ENCODE measurements around the gene NCOA1. TPM values are rescaled to one million over a fixed set of nuclear protein-coding genes. Genes with fewer than 3 reads are reported as not detected.
"Not testable (repeated sequence)": the region's sequence is repeated elsewhere in the genome, so short reads cannot be mapped to it uniquely, and the experiment has no call there.

NCOA1 gene
- polyA plus RNA-seq, 4 donors: 13.8 to 48.5 (median 20.4) TPM

GRCh38 chr2:24600140-24600539 lies 109.1 kb downstream of the NCOA1 start:
- not testable (repeated sequence) for H3K9me3 ChIP-seq (ENCODE audit: control insufficient read depth in 2 of 2, insufficient read depth in 1 of 2, low read depth in 1 of 2, low read length in 1 of 2); FAIRE-seq; H3K4me3 ChIP-seq (ENCODE audit: low read depth in 1 of 3, low read length in 3 of 3); H3K4me1 ChIP-seq (ENCODE audit: control insufficient read depth in 3 of 3, insufficient read depth in 2 of 3, low read depth in 1 of 3, low read length in 2 of 3); DNase-seq; H3K36me3 ChIP-seq (ENCODE audit: control insufficient read depth in 3 of 3, insufficient read depth in 2 of 3, low read depth in 1 of 3, low read length in 3 of 3); H3K27me3 ChIP-seq (ENCODE audit: control insufficient read depth in 3 of 3, insufficient read depth in 3 of 3, low read length in 3 of 3); H3K27ac ChIP-seq (ENCODE audit: low read depth in 1 of 3, low read length in 2 of 3)
- 97 to 98% (median 98%) methylated on average over 6 of the region's 6 CpGs for WGBS, 3 donors

GRCh38 chr2:24611631-24612030 lies 120.6 kb downstream of the NCOA1 start:
- no peak for FAIRE-seq
- Histone ChIP-seq H3K27ac (ENCODE audit: low read depth in 1 of 3, low read length in 2 of 3) (no peak overlapping the region), H3K4me3 (ENCODE audit: low read depth in 1 of 3, low read length in 3 of 3) (no peak overlapping the region), H3K9me3 (ENCODE audit: control insufficient read depth in 2 of 2, insufficient read depth in 1 of 2, low read depth in 1 of 2, low read length in 1 of 2) (peaks cover 0 to 17% of the 10 kb centered on the region in 2 donors), H3K4me1 (ENCODE audit: control insufficient read depth in 3 of 3, insufficient read depth in 2 of 3, low read depth in 1 of 3, low read length in 2 of 3) (no peaks in the 10 kb centered on the region), H3K36me3 (ENCODE audit: control insufficient read depth in 3 of 3, insufficient read depth in 2 of 3, low read depth in 1 of 3, low read length in 3 of 3) (peaks cover 0 to 7% (median 0%) of the 10 kb centered on the region in 3 donors), H3K27me3 (ENCODE audit: control insufficient read depth in 3 of 3, insufficient read depth in 3 of 3, low read length in 3 of 3) (no peaks in the 10 kb centered on the region)
- WGBS, 3 donors: 93 to 96% (median 96%) methylated on average over 3 of the region's 3 CpGs
- no peak for DNase-seq

GRCh38 chr2:24613154-24613814 lies 122.2 kb downstream of the NCOA1 start:
- Histone ChIP-seq H3K36me3 (ENCODE audit: control insufficient read depth in 3 of 3, insufficient read depth in 2 of 3, low read depth in 1 of 3, low read length in 3 of 3) (peaks cover 0 to 7% (median 0%) of the 10 kb centered on the region in 3 donors), H3K4me1 (ENCODE audit: control insufficient read depth in 3 of 3, insufficient read depth in 2 of 3, low read depth in 1 of 3, low read length in 2 of 3) (no peaks in the 10 kb centered on the region), H3K27me3 (ENCODE audit: control insufficient read depth in 3 of 3, insufficient read depth in 3 of 3, low read length in 3 of 3) (no peaks in the 10 kb centered on the region), H3K27ac (ENCODE audit: low read depth in 1 of 3, low read length in 2 of 3) (no peak overlapping the region), H3K4me3 (ENCODE audit: low read depth in 1 of 3, low read length in 3 of 3) (no peak overlapping the region), H3K9me3 (ENCODE audit: control insufficient read depth in 2 of 2, insufficient read depth in 1 of 2, low read depth in 1 of 2, low read length in 1 of 2) (peaks cover 0 to 17% of the 10 kb centered on the region in 2 donors)
- DNase-seq (peak in 1 of 2 donors; percentile 31), FAIRE-seq (no peak)
- WGBS, 3 donors: 80 to 91% (median 82%) methylated on average over 6 of the region's 6 CpGs

- Histone ChIP-seq H3K9me3 (ENCODE audit: control insufficient read depth in 2 of 2, insufficient read depth in 1 of 2, low read depth in 1 of 2, low read length in 1 of 2) (peaks cover 0 to 12% of the 10 kb centered on the region in 2 donors), H3K27ac (ENCODE audit: low read depth in 1 of 3, low read length in 2 of 3) (peak overlapping the region in 1 of 3 donors; percentile 11), H3K27me3 (ENCODE audit: control insufficient read depth in 3 of 3, insufficient read depth in 3 of 3, low read length in 3 of 3) (no peaks in the 10 kb centered on the region), H3K36me3 (ENCODE audit: control insufficient read depth in 3 of 3, insufficient read depth in 2 of 3, low read depth in 1 of 3, low read length in 3 of 3) (peaks cover 0 to 8% (median 0%) of the 10 kb centered on the region in 3 donors), H3K4me1 (ENCODE audit: control insufficient read depth in 3 of 3, insufficient read depth in 2 of 3, low read depth in 1 of 3, low read length in 2 of 3) (peaks cover 0 to under 1% (median 0%) of the 10 kb centered on the region in 3 donors), H3K4me3 (ENCODE audit: low read depth in 1 of 3, low read length in 3 of 3) (no peak overlapping the region)
- FAIRE-seq (no peak), DNase-seq (no peak)
- 67 to 89% (median 72%) methylated on average over 2 of the region's 2 CpGs for WGBS, 3 donors
These were observed 125.6 kb downstream of the NCOA1 start for GRCh38 chr2:24616616-24617015.

- FAIRE-seq (no peak), DNase-seq (peak in 1 of 2 donors; percentile 27)
- H3K9me3 ChIP-seq (ENCODE audit: control insufficient read depth in 2 of 2, insufficient read depth in 1 of 2, low read depth in 1 of 2, low read length in 1 of 2): peaks cover 0 to 9% of the 10 kb centered on the region in 2 donors
- peaks cover 0 to 3% (median 0%) of the 10 kb centered on the region in 3 donors for H3K4me1 ChIP-seq (ENCODE audit: control insufficient read depth in 3 of 3, insufficient read depth in 2 of 3, low read depth in 1 of 3, low read length in 2 of 3)
- H3K36me3 ChIP-seq (ENCODE audit: control insufficient read depth in 3 of 3, insufficient read depth in 2 of 3, low read depth in 1 of 3, low read length in 3 of 3): peaks cover 0 to 9% (median 0%) of the 10 kb centered on the region in 3 donors
- WGBS, 3 donors: 62 to 83% (median 70%) methylated on average over 2 of the region's 2 CpGs
- H3K4me3 ChIP-seq (ENCODE audit: low read depth in 1 of 3, low read length in 3 of 3): no peak overlapping the region
- H3K27ac ChIP-seq (ENCODE audit: low read depth in 1 of 3, low read length in 2 of 3): no peak overlapping the region
- H3K27me3 ChIP-seq (ENCODE audit: control insufficient read depth in 3 of 3, insufficient read depth in 3 of 3, low read length in 3 of 3): no peaks in the 10 kb centered on the region
These were observed 126.4 kb downstream of the NCOA1 start for GRCh38 chr2:24617424-24617823.

- Histone ChIP-seq H3K9me3 (ENCODE audit: control insufficient read depth in 2 of 2, insufficient read depth in 1 of 2, low read depth in 1 of 2, low read length in 1 of 2) (peaks cover 0 to 5% of the 10 kb centered on the region in 2 donors), H3K27ac (ENCODE audit: low read depth in 1 of 3, low read length in 2 of 3) (no peak overlapping the region), H3K27me3 (ENCODE audit: control insufficient read depth in 3 of 3, insufficient read depth in 3 of 3, low read length in 3 of 3) (no peaks in the 10 kb centered on the region), H3K4me3 (ENCODE audit: low read depth in 1 of 3, low read length in 3 of 3) (no peak overlapping the region), H3K4me1 (ENCODE audit: control insufficient read depth in 3 of 3, insufficient read depth in 2 of 3, low read depth in 1 of 3, low read length in 2 of 3) (peaks cover 0 to 3% (median 0%) of the 10 kb centered on the region in 3 donors), H3K36me3 (ENCODE audit: control insufficient read depth in 3 of 3, insufficient read depth in 2 of 3, low read depth in 1 of 3, low read length in 3 of 3) (peaks cover 0 to 8% (median 0%) of the 10 kb centered on the region in 3 donors)
- FAIRE-seq (no peak), DNase-seq (no peak)
- whole genome bisulfite sequencing, 3 donors: 61 to 89% (median 82%) methylated on average over 1 of the region's 1 CpG
These were observed 127.1 kb downstream of the NCOA1 start for GRCh38 chr2:24618144-24618543.

GRCh38 chr2:24618680-24619079 lies 127.6 kb downstream of the NCOA1 start:
- H3K4me3 ChIP-seq (ENCODE audit: low read depth in 1 of 3, low read length in 3 of 3): no peak overlapping the region
- no peak for FAIRE-seq
- H3K9me3 ChIP-seq (ENCODE audit: control insufficient read depth in 2 of 2, insufficient read depth in 1 of 2, low read depth in 1 of 2, low read length in 1 of 2): no peaks in the 10 kb centered on the region
- peaks cover 0 to 3% (median 0%) of the 10 kb centered on the region in 3 donors for H3K36me3 ChIP-seq (ENCODE audit: control insufficient read depth in 3 of 3, insufficient read depth in 2 of 3, low read depth in 1 of 3, low read length in 3 of 3)
- DNase-seq: no peak
- no peak overlapping the region for H3K27ac ChIP-seq (ENCODE audit: low read depth in 1 of 3, low read length in 2 of 3)
- no peaks in the 10 kb centered on the region for H3K27me3 ChIP-seq (ENCODE audit: control insufficient read depth in 3 of 3, insufficient read depth in 3 of 3, low read length in 3 of 3)
- 94 to 100% (median 98%) methylated on average over 1 of the region's 1 CpG for WGBS, 3 donors
- H3K4me1 ChIP-seq (ENCODE audit: control insufficient read depth in 3 of 3, insufficient read depth in 2 of 3, low read depth in 1 of 3, low read length in 2 of 3): peaks cover 0 to 3% (median 0%) of the 10 kb centered on the region in 3 donors

GRCh38 chr2:24620936-24621335 lies 129.9 kb downstream of the NCOA1 start:
- peaks cover 0 to 3% (median 0%) of the 10 kb centered on the region in 3 donors for H3K4me1 ChIP-seq (ENCODE audit: control insufficient read depth in 3 of 3, insufficient read depth in 2 of 3, low read depth in 1 of 3, low read length in 2 of 3)
- H3K27ac ChIP-seq (ENCODE audit: low read depth in 1 of 3, low read length in 2 of 3): peak overlapping the region in 1 of 3 donors; percentile 60
- no peak overlapping the region for H3K4me3 ChIP-seq (ENCODE audit: low read depth in 1 of 3, low read length in 3 of 3)
- FAIRE-seq (no peak), DNase-seq (peak in 1 of 2 donors; percentile 79)
- H3K9me3 ChIP-seq (ENCODE audit: control insufficient read depth in 2 of 2, insufficient read depth in 1 of 2, low read depth in 1 of 2, low read length in 1 of 2): no peaks in the 10 kb centered on the region
- 90 to 93% (median 91%) methylated on average over 2 of the region's 2 CpGs for WGBS, 3 donors
- H3K36me3 ChIP-seq (ENCODE audit: control insufficient read depth in 3 of 3, insufficient read depth in 2 of 3, low read depth in 1 of 3, low read length in 3 of 3): peaks cover 0 to 2% (median 0%) of the 10 kb centered on the region in 3 donors
- H3K27me3 ChIP-seq (ENCODE audit: control insufficient read depth in 3 of 3, insufficient read depth in 3 of 3, low read length in 3 of 3): no peaks in the 10 kb centered on the region

All from small intestine (tissue), 7 donors.